Measurements from ENCODE around the gene MYBPC1.
"Not testable (repeated sequence)": the region's sequence is repeated elsewhere in the genome, so short reads cannot be mapped to it uniquely, and the experiment has no call there.

The MYBPC1 gene

GRCh38 chr12:101660662-101661061, 65.9 kb downstream of the MYBPC1 start:
- not testable (repeated sequence) for DNase-seq

GRCh38 chr12:101663298-101663697, 68.5 kb downstream of the MYBPC1 start:
- DNase-seq, result no peak

GRCh38 chr12:101664992-101665391, 70.2 kb downstream of the MYBPC1 start:
- no peak for DNase-seq

- no peak for DNase-seq
These were observed 71.4 kb downstream of the MYBPC1 start for GRCh38 chr12:101666052-101666728.

- no peak for DNase-seq
These were observed 72.8 kb downstream of the MYBPC1 start for GRCh38 chr12:101667591-101667990.

- DNase-seq, result no peak
These were observed 75.4 kb downstream of the MYBPC1 start for GRCh38 chr12:101670007-101670671.

GRCh38 chr12:101671157-101671791, 76.5 kb downstream of the MYBPC1 start:
- no peak for DNase-seq

GRCh38 chr12:101671833-101672232, 77.1 kb downstream of the MYBPC1 start:
- DNase-seq, result no peak

GRCh38 chr12:101675555-101675954, 80.8 kb downstream of the MYBPC1 start:
- DNase-seq, result no peak

GRCh38 chr12:101676497-101676896, 81.7 kb downstream of the MYBPC1 start:
- not testable (repeated sequence) for DNase-seq

- DNase-seq, result no peak
These were observed 83.3 kb downstream of the MYBPC1 start for GRCh38 chr12:101678081-101678480.

GRCh38 chr12:101680240-101680639, 85.5 kb downstream of the MYBPC1 start:
- DNase-seq, result no peak

GRCh38 chr12:101680647-101681046, 85.9 kb downstream of the MYBPC1 start:
- no peak for DNase-seq

GRCh38 chr12:101681627-101682026, 86.9 kb downstream of the MYBPC1 start:
- not testable (repeated sequence) for DNase-seq

- no peak for DNase-seq
These were observed 90.3 kb downstream of the MYBPC1 start for GRCh38 chr12:101685092-101685491.

- DNase-seq, result no peak
These were observed 91.4 kb downstream of the MYBPC1 start for GRCh38 chr12:101686176-101686575.

- no peak for DNase-seq
These were observed 95.8 kb downstream of the MYBPC1 start for GRCh38 chr12:101690544-101691098.

GRCh38 chr12:101691503-101692096, 96.8 kb downstream of the MYBPC1 start:
- DNase-seq, result no peak

GRCh38 chr12:101694297-101694848, 99.6 kb downstream of the MYBPC1 start:
- no peak for DNase-seq

- DNase-seq, result no peak
These were observed 100.2 kb downstream of the MYBPC1 start for GRCh38 chr12:101694986-101695385.

GRCh38 chr12:101695706-101696105, 100.9 kb downstream of the MYBPC1 start:
- DNase-seq, result no peak

- no peak for DNase-seq
These were observed 101.8 kb downstream of the MYBPC1 start for GRCh38 chr12:101696251-101697196.
